ENCODE results near the gene MGAT5B. TPM values are rescaled to one million over a fixed set of nuclear protein-coding genes. Genes with fewer than 3 reads are reported as not detected.

Gene MGAT5B
- total and polyA plus RNA-seq, 10 of the 15 experiments (the other 5 are each of a cell fraction or from before 2014, with no cell fraction given) = 0.13 TPM; not detected in 9

DNA sequence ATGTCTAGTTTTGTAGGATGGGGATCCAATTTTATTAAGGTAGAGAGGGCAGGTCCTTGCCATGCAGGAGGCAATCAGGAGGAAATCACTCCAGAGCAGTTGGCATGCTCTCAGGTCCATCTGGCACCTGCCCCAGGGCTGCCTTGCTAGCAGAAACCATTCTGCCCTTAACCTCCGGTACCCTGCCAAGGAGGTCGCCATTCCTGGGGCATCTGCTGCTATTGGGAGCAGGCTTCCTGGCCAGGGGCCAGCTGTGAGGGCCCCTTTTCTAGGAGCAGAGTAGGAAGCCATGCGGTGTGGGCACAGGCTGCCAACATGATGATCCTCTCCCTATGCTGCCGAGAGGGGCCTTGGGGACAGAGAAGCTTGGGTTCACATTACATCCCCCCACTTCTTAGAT is 47.6 kb upstream of the MGAT5B start:
- DNase-seq (ENCODE audit: low read depth, low spot score) = no peak
- no peak overlapping the region for H3K9ac ChIP-seq (ENCODE audit: control insufficient read depth, insufficient read depth, low read length)
- ChIA-PET POLR2A (no interaction called here), CTCF (interaction anchor here (0.9 to 1.8 kb wide), 5 partner anchors 19 to 236 kb away, joined by 3 to 7 read pairs (median 6); partner anchors contain the start of gene MGAT5B), RAD21 (ENCODE audit: unreplicated experiment) (interaction anchor here (0.6 to 1.2 kb wide), 3 partner anchors 12 to 430 kb away, joined by 3 read pairs; no protein-coding TSS in a partner anchor), SMC1A (ENCODE audit: uncharacterized antibody, unreplicated experiment) (interaction anchor here (0.9 to 1.5 kb wide), 3 partner anchors 9 to 86 kb away, joined by 3 to 4 read pairs (median 3); no protein-coding TSS in a partner anchor)
- BruUV-seq (replicated peaks) = no TSS peak
- in situ Hi-C loops (cut with MboI) (no loop called here), intact Hi-C loops (cut with micrococcal nuclease; ENCODE audit: unreplicated experiment) (no loop called here)
- 43% methylated on average over 4 of the region's 4 CpGs for WGBS (ENCODE audit: insufficient coverage, insufficient replicate concordance, low lambda C conversion rate, missing lambda C conversion rate)
- H3K79me2 ChIP-seq (ENCODE audit: control insufficient read depth, insufficient read depth, low read length) = no peaks in the 10 kb centered on the region
- no peaks in the 10 kb centered on the region for H3K9me3 ChIP-seq (replicated peaks; ENCODE audit: control insufficient read depth, insufficient read depth, low read length)
- no peaks in the 10 kb centered on the region for H4K20me1 ChIP-seq (ENCODE audit: control insufficient read depth, insufficient read depth)
- FAIRE-seq = no peak
- ATAC-seq = no peak
- no peak overlapping the region for H3K4me2 ChIP-seq (ENCODE audit: control insufficient read depth, insufficient read depth)
- H3K4me1 ChIP-seq (ENCODE audit: control insufficient read depth, insufficient read depth, low read length) = no peaks in the 10 kb centered on the region
- no peaks in the 10 kb centered on the region for H3K36me3 ChIP-seq (ENCODE audit: control insufficient read depth in 2 of 2, insufficient read depth in 2 of 2, low read length in 1 of 2)
- TF ChIP-seq POLR2A (IDR thresholded peaks at IDR 0.05; ENCODE audit: low read depth, low read length) (no peak), CREB1 (IDR thresholded peaks at IDR 0.05; ENCODE audit: low read depth) (no peak), BHLHE40 (IDR thresholded peaks at IDR 0.05; ENCODE audit: borderline replicate concordance in 1 of 2, low read depth in 2 of 2, low read length in 1 of 2) (no peak), HDAC2 (IDR thresholded peaks at IDR 0.05) (no peak), MYC (IDR thresholded peaks at IDR 0.05; ENCODE audit: insufficient read depth, insufficient read length, insufficient replicate concordance, low read length, severe bottlenecking) (no peak), CHD2 (IDR thresholded peaks at IDR 0.05; ENCODE audit: borderline replicate concordance, low read depth, low read length) (no peak), ZNF207 (IDR thresholded peaks at IDR 0.05; ENCODE audit: borderline replicate concordance) (no peak), NR2F1 (conservative IDR thresholded peaks at IDR 0.05) (no peak), NRF1 (conservative IDR thresholded peaks at IDR 0.05; ENCODE audit: low read depth, low read length) (no peak), BRCA1 (IDR thresholded peaks at IDR 0.05; ENCODE audit: low read depth, low read length) (no peak), CHD1 (IDR thresholded peaks at IDR 0.05; ENCODE audit: low read depth, low read length) (no peak), RBBP5 (conservative IDR thresholded peaks at IDR 0.05) (no peak), TAF1 (IDR thresholded peaks at IDR 0.05; ENCODE audit: borderline replicate concordance, low read depth, low read length) (no peak), GABPA (IDR thresholded peaks at IDR 0.05; ENCODE audit: low read depth) (no peak)
- TF ChIP-seq, protein P1, sequence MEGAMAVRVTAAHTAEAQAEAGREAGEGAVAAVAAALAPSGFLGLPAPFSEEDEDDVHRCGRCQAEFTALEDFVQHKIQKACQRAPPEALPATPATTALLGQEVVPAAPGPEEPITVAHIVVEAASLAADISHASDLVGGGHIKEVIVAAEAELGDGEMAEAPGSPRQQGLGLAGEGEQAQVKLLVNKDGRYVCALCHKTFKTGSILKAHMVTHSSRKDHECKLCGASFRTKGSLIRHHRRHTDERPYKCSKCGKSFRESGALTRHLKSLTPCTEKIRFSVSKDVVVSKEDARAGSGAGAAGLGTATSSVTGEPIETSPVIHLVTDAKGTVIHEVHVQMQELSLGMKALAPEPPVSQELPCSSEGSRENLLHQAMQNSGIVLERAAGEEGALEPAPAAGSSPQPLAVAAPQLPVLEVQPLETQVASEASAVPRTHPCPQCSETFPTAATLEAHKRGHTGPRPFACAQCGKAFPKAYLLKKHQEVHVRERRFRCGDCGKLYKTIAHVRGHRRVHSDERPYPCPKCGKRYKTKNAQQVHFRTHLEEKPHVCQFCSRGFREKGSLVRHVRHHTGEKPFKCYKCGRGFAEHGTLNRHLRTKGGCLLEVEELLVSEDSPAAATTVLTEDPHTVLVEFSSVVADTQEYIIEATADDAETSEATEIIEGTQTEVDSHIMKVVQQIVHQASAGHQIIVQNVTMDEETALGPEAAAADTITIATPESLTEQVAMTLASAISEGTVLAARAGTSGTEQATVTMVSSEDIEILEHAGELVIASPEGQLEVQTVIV (IDR thresholded peaks at IDR 0.05; ENCODE audit: borderline replicate concordance, partially characterized antibody) = no peak
- TF ChIP-seq, protein P2, sequence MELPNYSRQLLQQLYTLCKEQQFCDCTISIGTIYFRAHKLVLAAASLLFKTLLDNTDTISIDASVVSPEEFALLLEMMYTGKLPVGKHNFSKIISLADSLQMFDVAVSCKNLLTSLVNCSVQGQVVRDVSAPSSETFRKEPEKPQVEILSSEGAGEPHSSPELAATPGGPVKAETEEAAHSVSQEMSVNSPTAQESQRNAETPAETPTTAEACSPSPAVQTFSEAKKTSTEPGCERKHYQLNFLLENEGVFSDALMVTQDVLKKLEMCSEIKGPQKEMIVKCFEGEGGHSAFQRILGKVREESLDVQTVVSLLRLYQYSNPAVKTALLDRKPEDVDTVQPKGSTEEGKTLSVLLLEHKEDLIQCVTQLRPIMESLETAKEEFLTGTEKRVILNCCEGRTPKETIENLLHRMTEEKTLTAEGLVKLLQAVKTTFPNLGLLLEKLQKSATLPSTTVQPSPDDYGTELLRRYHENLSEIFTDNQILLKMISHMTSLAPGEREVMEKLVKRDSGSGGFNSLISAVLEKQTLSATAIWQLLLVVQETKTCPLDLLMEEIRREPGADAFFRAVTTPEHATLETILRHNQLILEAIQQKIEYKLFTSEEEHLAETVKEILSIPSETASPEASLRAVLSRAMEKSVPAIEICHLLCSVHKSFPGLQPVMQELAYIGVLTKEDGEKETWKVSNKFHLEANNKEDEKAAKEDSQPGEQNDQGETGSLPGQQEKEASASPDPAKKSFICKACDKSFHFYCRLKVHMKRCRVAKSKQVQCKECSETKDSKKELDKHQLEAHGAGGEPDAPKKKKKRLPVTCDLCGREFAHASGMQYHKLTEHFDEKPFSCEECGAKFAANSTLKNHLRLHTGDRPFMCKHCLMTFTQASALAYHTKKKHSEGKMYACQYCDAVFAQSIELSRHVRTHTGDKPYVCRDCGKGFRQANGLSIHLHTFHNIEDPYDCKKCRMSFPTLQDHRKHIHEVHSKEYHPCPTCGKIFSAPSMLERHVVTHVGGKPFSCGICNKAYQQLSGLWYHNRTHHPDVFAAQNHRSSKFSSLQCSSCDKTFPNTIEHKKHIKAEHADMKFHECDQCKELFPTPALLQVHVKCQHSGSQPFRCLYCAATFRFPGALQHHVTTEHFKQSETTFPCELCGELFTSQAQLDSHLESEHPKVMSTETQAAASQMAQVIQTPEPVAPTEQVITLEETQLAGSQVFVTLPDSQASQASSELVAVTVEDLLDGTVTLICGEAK (IDR thresholded peaks at IDR 0.05; ENCODE audit: borderline replicate concordance) = no peak
- no peak overlapping the region for H3K27ac ChIP-seq (ENCODE audit: control insufficient read depth, insufficient read depth)
- no peaks in the 10 kb centered on the region; a peak in 1 of 4 replicates for H3K27me3 ChIP-seq (replicated peaks in 1 of 2; ENCODE audit: control insufficient read depth in 2 of 2, insufficient read depth in 2 of 2, low read length in 1 of 2)
- no peak overlapping the region for H3K4me3 ChIP-seq
- no peak overlapping the region for H2AFZ ChIP-seq (ENCODE audit: control insufficient read depth, low read depth, low read length)
